ENCODE measurements around the gene SYT7.

SYT7 gene

DNA sequence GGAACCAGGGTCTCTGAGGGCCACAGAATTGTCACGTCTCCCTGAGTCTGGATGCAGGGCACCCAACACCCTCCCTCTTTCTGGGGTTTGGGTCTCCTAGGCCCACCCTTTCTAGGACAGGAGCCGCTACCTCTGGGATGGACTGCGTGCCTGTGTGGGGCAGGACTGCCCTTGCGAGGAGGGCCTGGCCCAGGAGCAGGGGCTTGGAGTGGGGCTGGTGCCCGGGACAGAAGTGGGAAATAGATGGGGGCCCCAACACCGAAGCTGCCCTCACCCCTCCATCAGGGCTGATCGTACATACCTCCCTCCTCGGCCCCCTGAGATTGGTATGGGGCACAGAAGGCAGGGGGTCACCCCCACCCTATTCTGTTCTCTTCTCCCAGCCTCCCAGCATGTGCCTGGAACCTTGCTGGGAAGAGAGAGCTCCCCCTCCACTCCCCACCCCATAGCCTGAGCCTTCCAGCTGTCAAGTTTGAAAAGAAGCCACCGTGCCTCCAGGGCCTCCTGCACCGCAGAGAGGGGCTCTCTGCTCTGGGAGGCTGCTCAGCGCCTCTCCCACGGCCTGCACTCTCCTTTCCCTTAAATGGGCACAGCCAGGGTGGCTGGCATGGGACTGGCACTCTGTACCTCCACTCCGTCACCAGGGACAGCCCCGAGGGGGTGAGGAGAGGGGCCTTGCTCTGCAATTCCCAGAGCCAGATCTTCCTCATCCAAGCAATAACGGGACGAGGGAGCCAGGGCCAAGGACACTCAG is 70.5 kb downstream of the SYT7 start:
- Histone ChIP-seq H3K27ac (ENCODE audit: low read depth, low read length) (no peak overlapping the region), H3K4me3 (ENCODE audit: low read depth, low read length) (no peak overlapping the region), H3K27me3 (ENCODE audit: control insufficient read depth, insufficient read depth, low read length) (peaks cover 48% of the 10 kb centered on the region), H3K4me1 (ENCODE audit: control insufficient read depth, insufficient read depth, low read length) (peaks cover 31% of the 10 kb centered on the region), H3K9me3 (ENCODE audit: control insufficient read depth, insufficient read depth, low read length) (no peaks in the 10 kb centered on the region), H3K9ac (ENCODE audit: low read depth, low read length) (no peak overlapping the region), H3K36me3 (ENCODE audit: control insufficient read depth, insufficient read depth, low read length) (no peaks in the 10 kb centered on the region)

DNA sequence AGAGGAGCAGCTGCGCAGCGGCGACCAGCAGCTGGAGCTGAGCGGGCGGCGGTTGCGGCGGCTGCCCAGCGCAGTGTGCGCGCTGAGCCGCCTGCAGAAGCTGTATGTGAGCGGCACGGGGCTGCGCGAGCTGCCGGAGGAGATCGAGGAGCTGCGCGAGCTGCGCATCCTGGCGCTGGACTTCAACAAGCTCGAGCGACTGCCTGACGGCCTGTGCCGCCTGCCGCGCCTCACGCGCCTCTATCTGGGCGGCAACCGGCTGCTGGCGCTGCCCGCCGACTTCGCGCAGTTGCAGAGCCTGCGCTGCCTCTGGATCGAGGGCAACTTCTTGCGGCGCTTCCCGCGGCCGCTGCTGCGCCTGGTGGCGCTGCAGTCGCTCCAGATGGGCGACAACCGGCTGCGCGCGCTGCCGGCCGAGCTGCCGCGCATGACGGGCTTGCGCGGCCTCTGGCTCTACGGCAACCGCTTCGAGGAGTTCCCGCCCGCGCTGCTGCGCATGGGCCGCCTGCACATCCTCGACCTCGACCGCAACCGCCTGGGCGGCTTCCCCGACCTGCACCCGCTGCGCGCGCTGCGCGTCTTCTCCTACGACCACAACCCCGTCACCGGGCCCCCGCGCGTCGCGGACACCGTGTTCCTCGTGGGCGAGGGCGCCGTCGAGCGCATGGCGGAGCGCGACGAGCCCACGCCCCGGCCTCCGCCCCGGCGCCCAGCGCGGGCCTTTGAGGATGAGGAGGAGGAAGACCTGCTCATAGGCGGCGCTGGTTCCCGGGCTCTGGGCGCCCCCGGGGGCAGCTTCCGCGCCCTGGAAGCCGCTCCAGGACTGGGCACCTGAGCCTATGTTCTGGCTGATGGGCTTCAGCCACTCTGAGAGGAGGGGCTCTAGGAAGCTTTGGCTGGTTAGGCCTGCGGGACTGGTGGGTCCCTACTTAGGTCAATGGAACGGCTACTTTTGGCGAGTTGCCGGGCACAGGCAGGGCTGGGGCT is 71.5 kb downstream of the SYT7 start:
- Histone ChIP-seq H3K36me3 (ENCODE audit: control insufficient read depth, insufficient read depth, low read length) (no peaks in the 10 kb centered on the region), H3K27ac (ENCODE audit: low read depth, low read length) (no peak overlapping the region), H3K9ac (ENCODE audit: low read depth, low read length) (no peak overlapping the region), H3K4me3 (ENCODE audit: low read depth, low read length) (peak overlapping the region; percentile 8; the same call in 1 of the 2 replicates), H3K9me3 (ENCODE audit: control insufficient read depth, insufficient read depth, low read length) (no peaks in the 10 kb centered on the region), H3K27me3 (ENCODE audit: control insufficient read depth, insufficient read depth, low read length) (peaks cover 48% of the 10 kb centered on the region), H3K4me1 (ENCODE audit: control insufficient read depth, insufficient read depth, low read length) (peaks cover 26% of the 10 kb centered on the region)

DNA sequence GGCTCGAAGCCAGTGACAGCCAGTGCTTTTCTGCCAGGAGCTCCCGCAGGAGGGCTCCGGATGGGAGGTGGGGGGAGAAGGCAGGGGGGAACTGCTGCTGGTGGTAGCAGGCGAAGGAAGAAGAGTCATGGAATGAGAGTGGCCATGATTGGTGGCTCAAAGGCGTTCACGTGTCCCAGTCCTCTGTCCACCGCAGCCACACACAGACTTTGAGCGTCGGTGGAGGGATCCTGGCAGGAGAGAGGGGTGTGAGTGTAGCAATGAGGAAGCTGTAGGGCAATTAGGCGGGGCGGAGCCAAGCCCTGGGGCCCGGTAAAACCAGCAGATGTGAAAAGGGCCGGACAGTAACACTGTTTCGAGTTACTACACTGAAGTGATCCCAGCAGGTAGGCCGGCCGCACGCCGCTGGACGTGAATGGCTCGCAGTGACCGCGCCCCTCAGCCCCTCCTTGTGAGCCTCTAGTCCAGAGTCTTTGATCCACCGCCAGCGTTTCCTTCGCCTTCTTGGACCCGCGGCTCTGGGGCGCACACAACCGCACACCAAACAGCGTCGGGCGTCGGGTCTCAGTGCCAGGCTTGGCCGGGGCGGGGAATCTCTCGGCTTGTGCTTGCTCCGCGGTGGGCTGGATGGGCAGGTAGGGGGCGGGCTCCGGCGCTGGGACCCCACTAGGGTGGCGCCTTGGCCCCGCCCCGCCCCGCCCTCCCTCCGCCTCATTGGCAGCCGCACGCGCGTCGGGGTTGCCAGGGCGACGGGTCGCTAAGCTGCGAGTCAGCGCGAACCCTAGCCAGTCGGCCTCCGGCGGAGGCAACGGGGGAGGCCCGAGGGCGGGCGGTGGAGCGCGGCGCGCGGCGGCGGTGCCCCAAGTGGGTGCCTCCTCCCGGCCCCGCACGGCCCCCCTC is 72.7 kb downstream of the SYT7 start, which contains the start of gene LRRC10B:
LRRC10B (plus strand) TSS at position 788 of the 900 bp plus-strand sequence. CDS start 250 bp downstream, outside the sequence.
- Histone ChIP-seq H3K4me1 (ENCODE audit: control insufficient read depth, insufficient read depth, low read length) (peaks cover 17% of the 10 kb centered on the region), H3K9me3 (ENCODE audit: control insufficient read depth, insufficient read depth, low read length) (no peaks in the 10 kb centered on the region), H3K4me3 (ENCODE audit: low read depth, low read length) (peak within 1 kb of the TSS; percentile 72), H3K27ac (ENCODE audit: low read depth, low read length) (no peak within 1 kb of the TSS), H3K27me3 (ENCODE audit: control insufficient read depth, insufficient read depth, low read length) (peaks cover 48% of the 10 kb centered on the region), H3K9ac (ENCODE audit: low read depth, low read length) (no peak within 1 kb of the TSS), H3K36me3 (ENCODE audit: control insufficient read depth, insufficient read depth, low read length) (no peaks in the 10 kb centered on the region)

DNA sequence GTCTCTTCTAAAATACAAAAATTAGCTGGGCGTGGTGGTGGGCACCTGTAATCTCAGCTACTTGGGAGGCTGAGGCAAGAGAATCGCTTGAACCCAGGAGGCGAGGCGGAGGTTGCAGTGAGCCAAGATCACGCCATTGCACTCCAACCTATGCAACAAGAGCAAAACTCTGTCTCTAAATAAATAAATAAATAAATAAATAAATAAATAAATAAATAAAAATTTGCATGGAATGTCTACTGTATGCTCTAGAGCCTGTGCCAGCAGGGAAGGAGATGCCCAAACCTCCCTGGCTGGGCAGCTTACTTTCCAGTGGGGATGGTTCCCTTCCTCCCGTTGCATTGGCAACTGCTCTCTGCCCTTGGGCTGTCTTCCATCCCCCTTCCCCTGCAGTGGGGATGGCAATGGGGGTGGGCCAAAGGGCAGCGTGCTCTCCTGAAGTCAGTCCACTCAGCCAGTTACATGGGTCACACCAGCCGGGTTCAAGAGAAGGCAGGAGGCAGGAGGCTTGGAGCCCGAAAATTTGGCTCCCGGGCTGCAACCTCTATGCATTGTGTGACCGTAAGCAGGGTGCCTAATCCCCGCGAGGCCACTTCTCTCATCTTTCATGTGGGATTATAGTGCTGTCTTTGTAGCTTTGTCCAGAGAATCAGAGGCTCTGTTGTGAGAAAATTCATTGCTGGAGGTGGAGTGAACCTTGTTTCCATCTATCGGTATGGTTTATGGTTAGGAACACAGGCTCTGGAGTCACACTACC is 73.7 kb downstream of the SYT7 start:
- H3K36me3 ChIP-seq (ENCODE audit: control insufficient read depth, insufficient read depth, low read length), result no peaks in the 10 kb centered on the region
- H3K27ac ChIP-seq (ENCODE audit: low read depth, low read length), result no peak overlapping the region
- H3K9me3 ChIP-seq (ENCODE audit: control insufficient read depth, insufficient read depth, low read length), result no peaks in the 10 kb centered on the region
- peak overlapping the region; percentile 72; the same call in 1 of the 2 replicates for H3K4me3 ChIP-seq (ENCODE audit: low read depth, low read length)
- peaks cover 16% of the 10 kb centered on the region; the same call in 1 of the 2 replicates for H3K4me1 ChIP-seq (ENCODE audit: control insufficient read depth, insufficient read depth, low read length)
- no peak overlapping the region for H3K9ac ChIP-seq (ENCODE audit: low read depth, low read length)
- H3K27me3 ChIP-seq (ENCODE audit: control insufficient read depth, insufficient read depth, low read length), result peaks cover 50% of the 10 kb centered on the region

DNA sequence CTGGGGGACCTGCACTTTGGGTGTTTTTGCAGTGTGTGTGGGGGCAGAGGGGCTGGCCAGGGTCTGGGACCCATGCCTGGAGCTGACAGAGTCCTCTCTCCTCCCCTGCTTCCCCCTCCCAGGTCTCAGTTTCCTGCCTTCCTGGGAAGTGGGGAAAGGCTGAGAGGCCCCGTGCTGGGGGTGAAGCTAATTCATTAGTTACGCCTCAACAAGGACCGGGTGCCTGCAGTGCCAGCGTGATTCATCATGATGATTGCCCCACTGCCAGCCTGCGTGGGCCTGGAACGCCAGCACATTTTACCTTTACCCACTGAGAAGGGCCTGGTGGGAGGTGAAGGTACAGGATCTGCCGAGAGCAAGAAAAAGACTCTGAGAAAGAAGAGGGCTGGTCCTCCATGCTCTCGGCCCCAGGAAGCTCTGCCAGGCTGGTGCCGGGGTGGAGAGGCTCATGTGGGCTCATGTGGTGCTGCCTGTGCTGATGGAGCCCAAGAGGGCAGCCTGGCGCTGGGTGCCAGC is 75.2 kb downstream of the SYT7 start:
- Histone ChIP-seq H3K4me1 (ENCODE audit: control insufficient read depth, insufficient read depth, low read length) (peaks cover 16% of the 10 kb centered on the region; the same call in 1 of the 2 replicates), H3K36me3 (ENCODE audit: control insufficient read depth, insufficient read depth, low read length) (no peaks in the 10 kb centered on the region), H3K9me3 (ENCODE audit: control insufficient read depth, insufficient read depth, low read length) (no peaks in the 10 kb centered on the region), H3K9ac (ENCODE audit: low read depth, low read length) (no peak overlapping the region), H3K4me3 (ENCODE audit: low read depth, low read length) (no peak overlapping the region), H3K27me3 (ENCODE audit: control insufficient read depth, insufficient read depth, low read length) (peaks cover 45% of the 10 kb centered on the region), H3K27ac (ENCODE audit: low read depth, low read length) (no peak overlapping the region)

DNA sequence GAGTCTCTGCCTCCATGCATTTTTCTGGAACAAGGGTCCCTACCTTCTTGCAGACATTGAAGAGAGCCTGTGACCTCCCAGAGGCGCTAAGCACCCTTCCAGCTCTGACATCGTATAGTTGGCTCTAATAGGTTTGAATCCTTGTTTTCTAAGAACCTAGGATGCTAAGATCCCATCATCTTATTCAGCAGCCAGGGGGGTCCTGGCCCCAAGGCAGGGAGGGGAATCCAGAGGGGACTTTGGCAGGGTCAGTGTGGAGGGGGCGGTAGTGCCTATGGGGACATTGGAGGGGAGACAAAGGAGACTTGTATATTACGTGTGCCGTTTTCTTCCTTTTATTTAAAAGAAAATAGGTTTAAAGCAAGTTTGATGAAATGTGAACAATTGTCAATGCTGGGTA is 75.8 kb downstream of the SYT7 start:
- Histone ChIP-seq H3K9me3 (ENCODE audit: control insufficient read depth, insufficient read depth, low read length) (no peaks in the 10 kb centered on the region), H3K27ac (ENCODE audit: low read depth, low read length) (no peak overlapping the region), H3K36me3 (ENCODE audit: control insufficient read depth, insufficient read depth, low read length) (no peaks in the 10 kb centered on the region), H3K4me3 (ENCODE audit: low read depth, low read length) (no peak overlapping the region), H3K27me3 (ENCODE audit: control insufficient read depth, insufficient read depth, low read length) (peaks cover 39% of the 10 kb centered on the region), H3K4me1 (ENCODE audit: control insufficient read depth, insufficient read depth, low read length) (peaks cover 21% of the 10 kb centered on the region), H3K9ac (ENCODE audit: low read depth, low read length) (no peak overlapping the region)

DNA sequence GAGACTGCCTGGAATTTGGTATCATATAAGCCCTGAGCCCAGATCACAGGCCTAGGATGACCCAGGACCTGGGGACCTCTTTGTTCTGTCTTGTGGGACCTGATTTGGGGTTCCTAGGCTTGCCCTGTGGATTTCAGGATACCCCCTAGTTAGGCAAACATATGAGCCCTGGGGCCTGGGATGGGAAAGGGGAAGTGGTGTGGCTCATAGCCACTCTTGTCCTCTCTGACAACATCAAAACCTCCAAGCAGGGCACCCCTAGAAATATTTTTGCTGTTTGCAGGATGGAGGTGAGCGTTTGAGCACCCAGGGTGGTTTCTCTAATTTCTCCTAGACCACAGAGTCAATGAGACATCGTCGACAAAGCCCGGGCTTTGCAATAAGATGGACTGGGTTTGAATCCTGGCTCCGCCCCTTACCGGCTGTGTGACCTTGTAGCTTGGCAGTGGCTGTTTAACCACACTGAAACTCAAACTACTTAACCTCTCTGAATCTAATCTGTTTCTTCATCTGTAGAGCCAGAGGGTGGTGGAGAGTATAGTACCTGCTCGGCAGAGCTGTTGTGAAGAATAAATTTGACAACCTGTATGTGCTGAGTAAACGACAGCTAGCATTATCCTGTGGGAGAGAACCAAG is 77.6 kb downstream of the SYT7 start:
- Histone ChIP-seq H3K27me3 (ENCODE audit: control insufficient read depth, insufficient read depth, low read length) (peaks cover 30% of the 10 kb centered on the region), H3K36me3 (ENCODE audit: control insufficient read depth, insufficient read depth, low read length) (no peaks in the 10 kb centered on the region), H3K4me1 (ENCODE audit: control insufficient read depth, insufficient read depth, low read length) (peaks cover 26% of the 10 kb centered on the region), H3K9me3 (ENCODE audit: control insufficient read depth, insufficient read depth, low read length) (no peaks in the 10 kb centered on the region), H3K27ac (ENCODE audit: low read depth, low read length) (no peak overlapping the region), H3K4me3 (ENCODE audit: low read depth, low read length) (no peak overlapping the region), H3K9ac (ENCODE audit: low read depth, low read length) (no peak overlapping the region)

DNA sequence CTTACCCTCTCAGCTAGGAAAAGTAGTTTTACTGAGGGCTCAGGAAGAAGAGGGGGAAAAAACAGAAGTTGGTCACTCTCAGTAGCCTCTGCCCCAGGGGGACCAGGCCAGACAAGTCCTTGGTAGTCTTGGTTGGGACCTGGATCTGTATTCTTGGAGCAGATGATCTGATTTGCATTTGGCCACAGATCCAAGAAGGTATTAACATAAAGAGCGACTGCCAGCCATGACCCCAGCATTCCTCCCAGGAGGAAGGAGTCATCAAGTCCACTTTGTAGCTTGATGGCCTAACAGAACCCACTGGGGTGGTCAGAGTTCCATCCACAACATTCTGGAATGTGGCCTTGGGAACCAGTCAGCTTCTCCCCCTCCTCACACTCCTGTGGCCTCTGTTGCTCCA is 78.4 kb downstream of the SYT7 start:
- Histone ChIP-seq H3K4me1 (ENCODE audit: control insufficient read depth, insufficient read depth, low read length) (peaks cover 20% of the 10 kb centered on the region), H3K27me3 (ENCODE audit: control insufficient read depth, insufficient read depth, low read length) (peaks cover 29% of the 10 kb centered on the region)

DNA sequence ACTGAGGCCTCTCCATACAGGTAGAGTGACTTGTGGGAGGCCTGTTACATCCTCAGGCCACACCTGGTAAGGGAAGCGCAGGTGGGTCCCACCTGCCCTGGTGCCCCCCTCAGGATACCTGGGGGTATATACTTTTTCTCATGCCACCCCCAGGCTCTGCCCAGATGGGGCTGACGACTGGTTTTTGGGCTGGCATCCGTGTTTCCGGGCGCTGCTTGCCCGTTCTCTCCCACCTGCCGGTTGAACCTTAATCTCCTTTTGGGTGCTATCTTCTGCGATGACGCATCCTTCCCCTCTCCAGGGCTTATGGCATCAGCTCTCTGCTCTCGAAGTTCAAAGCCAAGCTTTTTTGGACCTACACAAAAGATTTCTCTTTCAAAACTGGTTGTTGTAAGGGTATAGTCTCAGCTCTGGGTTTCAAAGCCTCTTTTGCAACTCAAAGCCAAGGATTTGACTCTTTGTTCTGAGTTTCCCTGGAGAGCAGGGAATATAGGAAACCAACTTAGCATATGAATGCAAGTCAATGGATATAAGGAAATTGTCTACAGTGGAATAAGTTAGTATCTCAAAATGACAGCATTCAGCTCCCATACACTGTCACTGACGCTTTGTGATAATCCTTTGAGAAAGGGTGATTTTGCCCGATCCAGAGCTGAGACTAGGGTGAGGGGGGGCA is 80.9 kb downstream of the SYT7 start:
- 0 out of 2 replicates have a peak overlapping the region, but pooled peaks have one; percentile 6 for H3K9ac ChIP-seq (ENCODE audit: low read depth, low read length)
- H3K4me3 ChIP-seq (ENCODE audit: low read depth, low read length), result peak overlapping the region; percentile 46
- no peaks in the 10 kb centered on the region for H3K9me3 ChIP-seq (ENCODE audit: control insufficient read depth, insufficient read depth, low read length)
- H3K36me3 ChIP-seq (ENCODE audit: control insufficient read depth, insufficient read depth, low read length), result no peaks in the 10 kb centered on the region
- peak overlapping the region; percentile 94 for H3K27ac ChIP-seq (ENCODE audit: low read depth, low read length)
- H3K27me3 ChIP-seq (ENCODE audit: control insufficient read depth, insufficient read depth, low read length), result peaks cover 9% of the 10 kb centered on the region
- peaks cover 18% of the 10 kb centered on the region for H3K4me1 ChIP-seq (ENCODE audit: control insufficient read depth, insufficient read depth, low read length)

More for the DNA sequence above, 78.4 kb downstream of the SYT7 start:
- Histone ChIP-seq H3K9me3 (ENCODE audit: control insufficient read depth, insufficient read depth, low read length) (no peaks in the 10 kb centered on the region), H3K9ac (ENCODE audit: low read depth, low read length) (no peak overlapping the region), H3K36me3 (ENCODE audit: control insufficient read depth, insufficient read depth, low read length) (no peaks in the 10 kb centered on the region), H3K27ac (ENCODE audit: low read depth, low read length) (no peak overlapping the region), H3K4me3 (ENCODE audit: low read depth, low read length) (no peak overlapping the region)

All from HUES48 (cell line).